ENCODE data around the gene ATP1B3.

DNA sequence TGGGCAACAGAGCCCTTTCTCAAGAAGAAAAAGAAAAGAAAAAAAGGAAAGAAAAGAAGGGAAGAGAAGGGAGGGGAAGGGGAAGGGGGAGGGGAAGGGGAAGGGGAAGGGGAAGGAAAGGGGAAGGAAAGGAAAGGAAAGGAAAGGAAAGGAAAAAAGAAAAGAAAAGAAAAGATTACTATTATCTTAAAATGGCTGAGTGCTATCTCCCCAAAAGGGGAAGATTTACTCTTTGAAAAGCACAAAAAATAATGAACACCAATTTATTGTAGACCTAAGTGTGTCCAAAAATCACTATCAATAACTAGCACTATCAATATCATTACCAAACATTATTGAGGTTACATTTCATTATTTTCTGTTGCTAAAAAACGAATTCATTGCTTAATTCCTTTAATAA lies 89.0 kb downstream of the ATP1B3 start:
- TF ChIP-seq POLR2AphosphoS5 (IDR thresholded peaks at IDR 0.05; ENCODE audit: borderline replicate concordance, low read depth, low read length), result no peak
- TF ChIP-seq EZH2 (IDR thresholded peaks at IDR 0.05), result no peak
